Tibial nerve (tissue), 4 donors: ENCODE data around the gene GRIK4. TPM values are rescaled to one million over a fixed set of nuclear protein-coding genes. Genes with fewer than 3 reads are reported as not detected.

Experiments used
- DNase-seq, 2 donors: peaks; one replicate each; pipeline ENCODE4 v3.0.0-alpha.2; 2019; ENCODE audit warnings: low spot score in 2 of 2
- H3K27ac ChIP-seq, 4 donors: fragments of 200-600 bp; sonication (generic) in 3 of 4; one replicate each; pipeline ENCODE4 v1.5.1; 2017 to 2019; ENCODE audit warnings: mild to moderate bottlenecking in 1 of 4
- H3K27me3 ChIP-seq, 2 donors: fragments of 200-600 bp; sonication (generic) in 1 of 2; one replicate each; pipeline versions ENCODE4 v1.5.1 to v1.6.0; 2017 to 2019
- H3K36me3 ChIP-seq, 3 donors: fragments of 200-600 bp; sonication (generic); one replicate each; pipeline ENCODE4 v1.5.1; 2018 to 2019
- H3K4me1 ChIP-seq, 4 donors: fragments of 200-600 bp; sonication (generic) in 3 of 4; one replicate each; pipeline ENCODE4 v1.5.1; 2017 to 2019
- H3K4me3 ChIP-seq, 4 donors: fragments of 200-600 bp; sonication (generic) in 3 of 4; one replicate each; pipeline ENCODE4 v1.5.1; 2017 to 2019; ENCODE audit warnings: mild to moderate bottlenecking in 1 of 4, moderate library complexity in 1 of 4
- H3K9me3 ChIP-seq, 4 donors: fragments of 200-600 bp; sonication (generic) in 3 of 4; one replicate each; pipeline ENCODE4 v1.5.1; 2017 to 2019
- CTCF ChIP-seq, 5 experiments: fragments of 200-600 bp in 3 of 5; fragments of 450-650 bp in 2 of 5; sonication (generic) in 3 of 5; IDR thresholded peaks; one replicate each; pipeline ENCODE4 v1.5.1; 2016 to 2019; ENCODE audit warnings: antibody characterized with exemption in 5 of 5, mild to moderate bottlenecking in 3 of 5, moderate library complexity in 2 of 5
- EP300 ChIP-seq, 2 donors: sonication (generic); formaldehyde crosslinking; IDR thresholded peaks; one replicate each; pipeline ENCODE4 v1.6.1; 2017; ENCODE audit warnings: antibody characterized with exemption in 2 of 2, mild to moderate bottlenecking in 1 of 2
- POLR2A ChIP-seq, 2 donors: fragments of 450-650 bp; IDR thresholded peaks; one replicate each; pipeline ENCODE4 v1.6.1; 2017; ENCODE audit warnings: antibody characterized with exemption in 2 of 2, mild to moderate bottlenecking in 2 of 2, moderate library complexity in 2 of 2
- WGBS, 2 donors: methylation state at CpG; one replicate each; pipeline ENCODE4 v1.1.5; 2018; 5-methylcytosine and 5-hydroxymethylcytosine counted together
- total RNA-seq, 4 donors: library from RNA; depleted of rRNA; stranded (reverse); fragments of >200 nt; gene quantifications; one replicate each; pipeline ENCODE4 v1.1.0, GENCODE V29; 2016

Gene GRIK4
- total RNA-seq, 4 donors from 2014 or later, result 0.22 to 0.98 TPM; not detected in 2

DNA sequence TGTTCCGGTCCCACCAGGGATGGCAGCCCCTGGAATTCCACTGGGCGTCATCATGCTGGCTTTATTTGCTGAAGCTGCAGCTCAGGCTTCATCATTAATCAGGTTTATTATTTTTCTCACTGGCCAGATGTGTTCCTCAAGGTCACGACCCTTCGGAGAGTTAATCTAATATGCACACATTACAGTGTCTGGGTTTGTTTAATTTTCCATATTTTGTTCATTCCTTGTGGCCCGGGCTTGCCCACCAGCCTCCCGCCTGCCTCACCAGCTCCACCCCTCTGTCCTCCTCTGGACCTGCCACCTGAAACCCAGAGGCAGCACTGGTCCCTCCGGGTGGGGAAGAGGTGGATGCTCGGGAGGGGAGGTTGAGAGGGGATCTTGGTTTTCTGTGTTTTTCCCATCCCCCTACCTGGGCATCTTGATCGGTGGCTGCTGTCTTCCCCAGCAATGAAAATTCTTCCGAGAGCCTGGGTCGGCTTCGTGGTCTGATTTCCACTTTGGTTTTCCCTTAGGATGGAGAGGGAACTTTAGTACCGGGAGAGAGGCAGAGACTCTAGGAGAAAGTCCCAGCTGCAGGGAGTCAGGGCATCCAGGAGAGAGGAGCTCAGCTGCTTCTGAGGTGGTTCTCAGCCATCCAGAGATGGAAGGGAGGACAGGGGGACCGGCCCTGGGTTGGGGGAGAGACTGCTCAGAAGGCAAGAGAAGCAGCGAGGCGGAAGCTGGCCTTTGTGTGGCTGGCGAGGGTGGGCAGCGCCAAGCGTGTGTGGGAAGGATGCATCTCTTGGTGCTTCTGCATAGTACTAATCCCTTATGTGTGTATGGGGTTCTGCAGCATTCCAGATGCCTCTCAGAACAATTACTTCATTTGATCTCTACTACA lies 2.1 kb downstream of the GRIK4 start:
- H3K27ac ChIP-seq, result no peak overlapping the region
- no peaks in the 10 kb centered on the region for H3K36me3 ChIP-seq
- H3K27me3 ChIP-seq, result peaks cover 0 to 22% of the 10 kb centered on the region in 2 donors
- H3K9me3 ChIP-seq, result no peaks in the 10 kb centered on the region
- H3K4me1 ChIP-seq, result peaks cover 0 to 10% (median 0%) of the 10 kb centered on the region in 4 donors
- TF ChIP-seq EP300 (IDR thresholded peaks at IDR 0.05) (no peak), CTCF (IDR thresholded peaks at IDR 0.05) (no peak), POLR2A (IDR thresholded peaks at IDR 0.05) (no peak)
- 67 to 68% methylated on average over 19 of the region's 19 CpGs for WGBS, 2 donors
- DNase-seq, result no peak
- H3K4me3 ChIP-seq, result no peak overlapping the region

GRCh38 chr11:120514541-120515121 lies 3.1 kb downstream of the GRIK4 start:
- no peak for TF ChIP-seq EP300 (IDR thresholded peaks at IDR 0.05)
- TF ChIP-seq POLR2A (IDR thresholded peaks at IDR 0.05), result no peak
- no peak for TF ChIP-seq CTCF (IDR thresholded peaks at IDR 0.05)
- Histone ChIP-seq H3K27ac (no peak overlapping the region), H3K4me1 (peaks cover 0 to 10% (median 0%) of the 10 kb centered on the region in 4 donors), H3K36me3 (no peaks in the 10 kb centered on the region), H3K9me3 (no peaks in the 10 kb centered on the region), H3K4me3 (no peak overlapping the region), H3K27me3 (peaks cover 0 to 14% of the 10 kb centered on the region in 2 donors)
- no peak for DNase-seq
- 85 to 87% methylated on average over 14 of the region's 14 CpGs for WGBS, 2 donors

GRCh38 chr11:120515186-120515723 lies 3.7 kb downstream of the GRIK4 start:
- 87 to 91% methylated on average over 7 of the region's 7 CpGs for WGBS, 2 donors
- no peak for DNase-seq
- no peak overlapping the region for H3K4me3 ChIP-seq
- H3K4me1 ChIP-seq, result peaks cover 0 to 10% (median 0%) of the 10 kb centered on the region in 4 donors
- H3K27ac ChIP-seq, result no peak overlapping the region
- TF ChIP-seq POLR2A (IDR thresholded peaks at IDR 0.05), result no peak
- no peak for TF ChIP-seq EP300 (IDR thresholded peaks at IDR 0.05)
- no peak for TF ChIP-seq CTCF (IDR thresholded peaks at IDR 0.05)
- peaks cover 0 to 14% of the 10 kb centered on the region in 2 donors for H3K27me3 ChIP-seq
- H3K9me3 ChIP-seq, result no peaks in the 10 kb centered on the region
- no peaks in the 10 kb centered on the region for H3K36me3 ChIP-seq

GRCh38 chr11:120516461-120517389 lies 5.2 kb downstream of the GRIK4 start:
- no peaks in the 10 kb centered on the region for H3K9me3 ChIP-seq
- DNase-seq, result no peak
- no peak overlapping the region for H3K27ac ChIP-seq
- peaks cover 0 to 10% of the 10 kb centered on the region in 2 donors for H3K27me3 ChIP-seq
- H3K36me3 ChIP-seq, result no peaks in the 10 kb centered on the region
- WGBS, 2 donors, result 60 to 61% methylated on average over 34 to 37 of the region's 39 CpGs
- H3K4me1 ChIP-seq, result peaks cover 0 to 9% (median 0%) of the 10 kb centered on the region in 4 donors
- no peak for TF ChIP-seq POLR2A (IDR thresholded peaks at IDR 0.05)
- TF ChIP-seq CTCF (IDR thresholded peaks at IDR 0.05), result no peak
- no peak overlapping the region for H3K4me3 ChIP-seq
